Retinal pigment epithelial cell (primary cell): ENCODE measurements around the gene DPY19L3.
"Not testable (repeated sequence)": the region's sequence is repeated elsewhere in the genome, so short reads cannot be mapped to it uniquely, and the experiment has no call there.

ENCODE experiments used
- DNase-seq: peaks from one replicate; pipeline ENCODE4 v3.0.0-alpha.2; 2010; ENCODE audit warnings: low read depth
- H3K4me3 ChIP-seq: 2 replicates; pipeline ENCODE4 v1.5.1; 2011; ENCODE audit warnings: mild to moderate bottlenecking, low read length, control low read depth, moderate library complexity
- CTCF ChIP-seq: conservative IDR thresholded peaks from 2 replicates; pipeline ENCODE4 v1.5.1; 2011; ENCODE audit warnings: low read depth, low read length, control low read depth, inconsistent platforms

DPY19L3 gene

GRCh38 chr19:32476032-32476350, 70.4 kb downstream of the DPY19L3 start:
- no peak for TF ChIP-seq CTCF
- DNase-seq, result no peak
- no peak overlapping the region for H3K4me3 ChIP-seq

GRCh38 chr19:32480321-32480720, 74.8 kb downstream of the DPY19L3 start:
- no peak for TF ChIP-seq CTCF
- DNase-seq, result no peak
- H3K4me3 ChIP-seq, result no peak overlapping the region

GRCh38 chr19:32483574-32483973, 78.0 kb downstream of the DPY19L3 start:
- no peak for DNase-seq
- no peak overlapping the region for H3K4me3 ChIP-seq
- TF ChIP-seq CTCF, result no peak

DNA sequence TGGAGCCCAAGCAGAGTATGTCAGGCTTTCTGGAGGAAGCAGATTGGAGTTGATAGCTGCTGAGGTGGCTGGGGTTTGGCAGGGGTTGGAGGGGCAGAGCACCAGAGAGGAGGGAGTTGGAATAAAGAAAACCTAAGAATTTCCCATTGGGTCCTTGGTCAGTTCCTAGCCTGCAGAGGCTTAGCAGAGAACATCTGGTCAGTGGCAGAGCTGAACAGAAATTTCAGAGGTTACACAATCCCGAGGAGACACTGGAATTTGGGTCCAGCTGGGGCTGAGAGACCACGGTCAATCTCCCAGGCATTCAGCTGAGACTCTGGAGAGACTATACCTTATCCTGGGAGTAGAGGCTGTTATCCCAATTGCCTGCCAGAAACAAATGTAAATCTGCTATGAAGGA, 84.4 kb downstream of the DPY19L3 start:
- no peak for DNase-seq
- H3K4me3 ChIP-seq, result no peak overlapping the region
- TF ChIP-seq CTCF, result no peak

- no peak for DNase-seq
- no peak for TF ChIP-seq CTCF
- H3K4me3 ChIP-seq, result no peak overlapping the region
These were observed 91.8 kb downstream of the DPY19L3 start for GRCh38 chr19:32497391-32497790.

GRCh38 chr19:32498648-32499200, 93.2 kb downstream of the DPY19L3 start:
- H3K4me3 ChIP-seq, result no peak overlapping the region
- no peak for TF ChIP-seq CTCF
- DNase-seq, result no peak

GRCh38 chr19:32512498-32512897, 106.9 kb downstream of the DPY19L3 start:
- not testable (repeated sequence) for DNase-seq, H3K4me3 ChIP-seq

DNA sequence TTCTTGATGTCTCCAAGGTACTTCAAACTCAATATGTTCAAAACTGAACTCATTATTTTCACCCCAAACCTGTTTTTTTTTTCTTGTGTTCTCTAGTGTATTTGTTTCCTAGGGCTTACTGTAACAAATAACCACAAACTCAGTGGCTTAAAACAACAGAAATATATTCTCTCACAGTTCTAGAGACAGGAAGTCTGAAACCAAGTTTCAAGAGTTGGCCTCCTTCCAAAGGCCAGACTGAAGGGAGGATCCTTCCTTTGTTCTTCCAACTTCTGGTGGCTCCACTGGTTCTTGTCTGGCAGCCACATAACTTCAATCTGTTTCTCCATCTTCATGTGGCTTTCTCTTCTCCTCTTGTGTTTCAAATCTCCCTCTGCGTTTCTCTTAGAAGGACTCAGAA, 113.5 kb downstream of the DPY19L3 start:
- DNase-seq, result no peak
- no peak for TF ChIP-seq CTCF
- no peak overlapping the region for H3K4me3 ChIP-seq
